Measurements from ENCODE around the gene C11orf52.

The C11orf52 gene

GRCh38 chr11:111960916-111961315 is 42.2 kb downstream of the C11orf52 start:
- no peak for DNase-seq (ENCODE audit: low read depth in 1 of 2, low spot score in 1 of 2)
- TF ChIP-seq CTCF (IDR thresholded peaks at IDR 0.05; ENCODE audit: insufficient read depth, low read length) (no peak), REST (IDR thresholded peaks at IDR 0.05; ENCODE audit: insufficient replicate concordance, low read depth) (no peak), SPI1 (IDR thresholded peaks at IDR 0.05; ENCODE audit: borderline replicate concordance, low read depth) (0 out of 2 replicates have a peak, but pooled peaks have one; percentile 4)
- Histone ChIP-seq H3K27me3 (ENCODE audit: insufficient read depth, poor library complexity, severe bottlenecking) (no peaks in the 10 kb centered on the region), H3K4me3 (replicated peaks; ENCODE audit: insufficient read depth, low read length) (no peak overlapping the region), H3K27ac (replicated peaks) (no peak overlapping the region)

- H3K27ac ChIP-seq (replicated peaks): no peak overlapping the region
- H3K4me3 ChIP-seq (replicated peaks; ENCODE audit: insufficient read depth, low read length): no peak overlapping the region
- DNase-seq (ENCODE audit: low read depth in 1 of 2, low spot score in 1 of 2): no peak
- H3K27me3 ChIP-seq (ENCODE audit: insufficient read depth, poor library complexity, severe bottlenecking): no peaks in the 10 kb centered on the region
- TF ChIP-seq GABPA (IDR thresholded peaks at IDR 0.05; ENCODE audit: low read depth) (no peak), CTCF (IDR thresholded peaks at IDR 0.05; ENCODE audit: insufficient read depth, low read length) (no peak), SPI1 (IDR thresholded peaks at IDR 0.05; ENCODE audit: borderline replicate concordance, low read depth) (no peak), REST (IDR thresholded peaks at IDR 0.05; ENCODE audit: insufficient replicate concordance, low read depth) (no peak), POLR2AphosphoS5 (IDR thresholded peaks at IDR 0.05; ENCODE audit: low read depth) (no peak)
Measured at GRCh38 chr11:111961389-111962300, 42.9 kb downstream of the C11orf52 start.

- DNase-seq (ENCODE audit: low read depth in 1 of 2, low spot score in 1 of 2): no peak
- TF ChIP-seq POLR2AphosphoS5 (IDR thresholded peaks at IDR 0.05; ENCODE audit: low read depth) (no peak), GABPA (IDR thresholded peaks at IDR 0.05; ENCODE audit: low read depth) (no peak), CTCF (IDR thresholded peaks at IDR 0.05; ENCODE audit: insufficient read depth, low read length) (no peak)
- Histone ChIP-seq H3K4me3 (replicated peaks; ENCODE audit: insufficient read depth, low read length) (no peak overlapping the region), H3K27me3 (ENCODE audit: insufficient read depth, poor library complexity, severe bottlenecking) (no peaks in the 10 kb centered on the region), H3K27ac (replicated peaks) (no peak overlapping the region)
Measured at GRCh38 chr11:111963931-111964340, 45.2 kb downstream of the C11orf52 start.

All from HL-60 (cell line).